GM18499 (cell line): Measurements from ENCODE around the gene CRYAA.
"Not testable (repeated sequence)": the region's sequence is repeated elsewhere in the genome, so short reads cannot be mapped to it uniquely, and the experiment has no call there.

ENCODE experiments used
- ATAC-seq: cut with Tn5 transposase; IDR thresholded peaks from one replicate; pipeline ENCODE4 v1.9.1; 2021; ENCODE audit warnings: moderate number of reproducible peaks; ENCODE audit not compliant: insufficient read depth, unreplicated experiment

CRYAA gene, protein sequence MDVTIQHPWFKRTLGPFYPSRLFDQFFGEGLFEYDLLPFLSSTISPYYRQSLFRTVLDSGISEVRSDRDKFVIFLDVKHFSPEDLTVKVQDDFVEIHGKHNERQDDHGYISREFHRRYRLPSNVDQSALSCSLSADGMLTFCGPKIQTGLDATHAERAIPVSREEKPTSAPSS

DNA sequence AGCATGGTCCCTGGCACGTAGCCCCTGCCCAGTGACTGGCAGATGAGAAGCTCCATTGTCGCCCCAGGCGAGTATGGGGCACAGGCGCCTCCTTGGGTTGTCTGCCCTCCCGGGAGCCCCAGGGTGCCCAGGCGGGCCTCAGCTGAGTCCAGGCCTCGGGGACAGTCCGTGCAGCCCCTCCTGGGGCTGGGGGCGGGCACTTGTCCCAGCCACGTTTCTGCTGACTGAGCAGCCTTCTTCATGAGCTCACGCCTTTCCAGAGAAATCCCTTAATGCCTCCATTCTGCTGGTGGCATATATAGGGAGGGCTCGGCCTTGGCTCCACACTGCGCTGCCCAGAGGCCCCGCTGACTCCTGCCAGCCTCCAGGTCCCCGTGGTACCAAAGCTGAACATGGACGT is at the start of gene CRYAA:
TSS of gene CRYAA (plus strand) at position 301 of the 400 bp plus-strand sequence. CDS start at position 393, 92 bp downstream.
- not testable (repeated sequence) for ATAC-seq

DNA sequence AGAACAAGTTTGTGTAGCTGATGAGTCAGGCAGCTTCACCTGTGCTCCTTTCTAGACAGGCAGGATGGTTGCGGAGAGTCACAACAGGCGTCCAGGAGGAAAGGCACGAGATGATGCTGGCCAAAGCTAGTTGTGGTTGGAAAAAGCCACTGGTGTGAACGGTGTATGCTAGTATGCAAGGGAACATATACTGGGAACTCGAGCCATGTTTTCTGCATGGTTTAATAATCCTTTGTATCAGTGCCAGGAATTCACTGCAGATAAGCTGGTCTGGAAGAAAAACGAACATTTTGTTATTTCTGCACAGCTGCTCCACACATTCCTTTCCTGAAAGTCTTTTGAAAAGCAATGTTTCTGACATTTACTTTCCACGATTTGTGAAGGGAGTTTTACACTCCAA is 38.7 kb upstream of the CRYAA start:
- ATAC-seq, result not testable (repeated sequence)

DNA sequence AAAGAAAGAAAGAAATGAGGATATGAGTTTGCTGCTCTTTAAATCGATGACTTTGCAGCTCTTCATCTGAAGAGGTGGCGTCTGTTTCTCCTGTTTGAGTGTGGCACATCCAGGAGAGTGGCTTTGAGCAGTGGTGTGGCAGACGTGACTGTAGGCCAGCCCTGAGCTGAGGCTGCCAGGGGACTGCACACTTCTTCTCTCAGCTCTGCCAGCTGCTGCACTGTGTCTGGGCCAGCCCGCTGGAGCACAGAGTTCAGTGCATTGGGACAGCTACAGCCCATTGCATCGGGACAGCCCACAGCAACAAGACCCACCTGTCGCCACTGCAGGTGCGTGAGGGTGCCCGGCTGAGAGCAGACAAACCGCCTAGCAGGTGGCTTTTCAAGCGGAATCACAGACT is 34.3 kb upstream of the CRYAA start:
- not testable (repeated sequence) for ATAC-seq

DNA sequence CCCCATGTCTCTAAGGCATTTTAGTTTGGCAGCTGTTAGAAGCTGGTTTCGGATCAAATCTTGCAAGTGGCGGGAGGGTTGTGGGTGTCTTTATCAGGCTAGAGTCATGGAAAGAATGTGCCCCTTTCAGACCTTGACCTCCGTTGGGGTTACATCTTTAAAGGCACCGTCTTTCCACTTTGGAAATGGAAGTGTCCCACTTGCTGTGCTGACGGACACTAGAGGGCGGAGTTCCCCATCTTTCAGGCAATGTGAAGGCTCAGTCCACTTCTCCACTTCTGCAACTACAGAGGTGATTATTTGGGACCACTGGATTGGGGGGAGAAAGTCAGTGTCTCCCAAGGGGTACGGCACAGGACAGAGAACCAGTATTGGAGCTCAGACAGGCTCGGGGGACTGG is 29.9 kb upstream of the CRYAA start:
- not testable (repeated sequence) for ATAC-seq

DNA sequence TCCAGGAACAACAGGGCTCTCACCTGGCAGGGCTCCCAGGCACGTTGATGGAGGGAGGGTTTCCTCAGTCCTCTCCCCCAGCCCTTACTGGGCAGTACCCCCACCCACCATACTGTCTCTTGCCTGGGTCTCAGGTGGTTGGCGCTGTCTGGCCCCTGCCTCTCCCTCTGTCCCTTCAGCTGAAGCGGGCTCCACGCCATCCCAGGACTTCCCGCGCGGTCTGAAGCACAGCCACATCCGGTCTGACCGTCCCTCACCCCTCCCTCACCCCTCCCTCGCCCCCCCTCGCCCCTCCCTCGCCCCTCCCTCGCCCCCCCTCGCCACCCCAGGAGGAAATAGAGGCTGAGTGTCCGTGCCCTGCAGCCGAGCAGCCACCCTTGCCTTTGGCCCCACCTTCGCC is 27.4 kb upstream of the CRYAA start:
- not testable (repeated sequence) for ATAC-seq

DNA sequence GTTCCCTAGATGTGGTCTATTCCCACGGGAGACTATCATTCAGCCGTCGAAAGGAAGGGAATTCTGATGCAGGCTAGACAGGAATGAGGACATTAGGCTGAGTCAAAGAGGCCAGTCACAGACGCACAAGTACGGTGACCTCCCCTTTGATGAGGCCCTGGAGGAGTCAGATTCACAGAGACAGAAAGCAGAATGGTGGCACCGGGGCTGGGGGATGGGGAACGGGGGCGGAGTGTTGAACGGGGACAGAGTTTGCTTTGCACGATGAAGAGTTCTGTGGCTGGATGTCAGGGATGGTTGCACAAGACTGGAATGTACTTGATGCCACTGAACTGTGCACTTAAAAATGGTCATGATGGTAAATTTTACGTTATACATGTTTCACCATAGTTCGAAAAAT is 22.2 kb upstream of the CRYAA start:
- not testable (repeated sequence) for ATAC-seq

DNA sequence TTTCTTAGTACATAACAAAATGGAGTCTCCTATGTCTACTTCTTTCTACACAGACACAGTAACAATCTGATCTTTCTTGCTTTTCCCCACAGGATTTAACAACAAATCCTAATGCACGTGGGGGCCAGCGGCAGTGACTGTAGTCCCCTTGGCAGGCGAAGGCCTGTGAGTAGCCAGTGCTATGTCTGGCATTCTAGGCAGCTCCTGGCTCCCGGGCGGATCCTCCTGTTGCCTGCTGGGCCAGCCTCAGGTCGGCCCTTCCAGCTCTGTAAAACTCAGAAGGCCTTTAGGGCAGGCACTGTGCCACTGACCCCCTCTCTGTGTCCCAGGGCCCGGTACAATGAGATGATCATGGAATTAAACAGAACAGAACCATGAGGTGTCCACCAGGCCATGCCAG is 20.8 kb upstream of the CRYAA start:
- ATAC-seq, result not testable (repeated sequence)

DNA sequence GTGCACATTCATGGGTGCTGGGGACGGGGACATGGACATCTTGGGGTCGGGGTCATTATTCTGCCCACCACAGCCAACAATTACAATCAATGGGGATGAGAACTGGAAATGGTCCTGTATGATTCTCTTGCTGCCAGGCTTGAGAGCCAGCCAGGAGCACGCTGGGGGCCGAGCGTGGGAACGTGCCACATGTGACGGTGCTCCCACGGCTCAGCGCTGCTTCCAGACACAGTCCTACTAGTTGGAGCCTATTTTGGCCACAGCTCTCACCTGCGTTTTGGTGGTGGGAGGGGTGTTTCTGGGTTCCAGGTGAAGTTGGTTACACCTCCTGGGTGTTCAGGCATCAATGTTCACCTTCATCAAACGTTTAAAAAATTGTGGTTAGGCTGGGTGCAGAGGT is 19.5 kb upstream of the CRYAA start:
- ATAC-seq, result not testable (repeated sequence)

DNA sequence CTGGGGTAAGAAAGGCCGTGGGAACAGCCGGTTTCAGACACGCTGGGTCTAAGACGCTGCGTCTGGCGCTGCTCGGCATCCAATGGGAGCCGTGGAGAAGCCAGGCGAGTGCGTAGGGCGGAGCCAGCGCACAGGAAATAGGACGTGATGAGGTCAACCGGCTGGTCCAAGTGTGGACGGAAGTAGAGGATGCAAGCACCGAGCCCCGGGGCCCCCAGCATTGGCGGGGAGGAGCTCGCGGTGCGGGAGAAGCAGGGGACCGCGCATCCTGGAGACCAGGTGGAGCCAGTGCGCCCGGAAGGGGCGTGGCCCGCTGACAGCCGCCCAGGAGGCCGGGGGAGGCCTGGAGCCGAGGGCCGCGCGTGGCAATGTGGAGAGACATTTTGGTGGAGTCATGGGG is 15.2 kb upstream of the CRYAA start:
- not testable (repeated sequence) for ATAC-seq

DNA sequence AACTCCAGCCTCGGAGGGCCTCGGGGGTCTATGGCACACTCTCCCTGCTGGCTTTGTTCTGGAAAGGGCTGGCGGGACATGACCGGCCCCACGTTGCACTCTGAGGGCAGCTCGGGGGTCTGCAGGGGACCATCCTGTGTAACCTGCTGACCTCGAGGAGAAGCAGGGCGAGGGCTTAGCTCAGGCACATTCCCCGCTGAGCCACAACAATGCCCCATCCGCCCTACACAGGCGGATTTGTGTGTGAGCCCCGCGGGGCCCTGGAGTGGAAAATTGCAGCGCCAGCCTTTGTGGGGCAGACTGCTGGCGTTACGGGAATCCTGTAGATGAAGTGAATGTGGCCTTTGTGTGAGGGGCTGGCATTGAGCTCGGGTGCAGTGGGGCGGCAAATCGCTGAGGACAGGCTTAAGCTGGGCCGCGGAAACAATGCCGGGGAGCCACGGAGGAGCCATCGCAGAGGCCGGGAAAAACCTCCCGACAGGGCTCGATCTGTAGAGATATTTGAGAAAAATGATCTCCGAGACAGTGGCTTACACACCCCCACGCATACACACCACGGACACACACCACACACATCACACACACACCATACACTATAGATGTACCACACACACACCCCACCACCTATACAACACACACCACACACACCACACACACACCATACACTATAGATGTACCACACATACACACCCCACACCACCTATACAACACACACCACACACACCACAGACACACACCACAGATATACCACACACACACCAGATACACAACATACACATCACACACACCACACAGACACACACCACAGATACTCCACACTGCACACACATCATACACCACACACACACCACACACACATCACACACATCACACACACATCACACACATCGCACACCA is 9.3 kb upstream of the CRYAA start:
- not testable (repeated sequence) for ATAC-seq

DNA sequence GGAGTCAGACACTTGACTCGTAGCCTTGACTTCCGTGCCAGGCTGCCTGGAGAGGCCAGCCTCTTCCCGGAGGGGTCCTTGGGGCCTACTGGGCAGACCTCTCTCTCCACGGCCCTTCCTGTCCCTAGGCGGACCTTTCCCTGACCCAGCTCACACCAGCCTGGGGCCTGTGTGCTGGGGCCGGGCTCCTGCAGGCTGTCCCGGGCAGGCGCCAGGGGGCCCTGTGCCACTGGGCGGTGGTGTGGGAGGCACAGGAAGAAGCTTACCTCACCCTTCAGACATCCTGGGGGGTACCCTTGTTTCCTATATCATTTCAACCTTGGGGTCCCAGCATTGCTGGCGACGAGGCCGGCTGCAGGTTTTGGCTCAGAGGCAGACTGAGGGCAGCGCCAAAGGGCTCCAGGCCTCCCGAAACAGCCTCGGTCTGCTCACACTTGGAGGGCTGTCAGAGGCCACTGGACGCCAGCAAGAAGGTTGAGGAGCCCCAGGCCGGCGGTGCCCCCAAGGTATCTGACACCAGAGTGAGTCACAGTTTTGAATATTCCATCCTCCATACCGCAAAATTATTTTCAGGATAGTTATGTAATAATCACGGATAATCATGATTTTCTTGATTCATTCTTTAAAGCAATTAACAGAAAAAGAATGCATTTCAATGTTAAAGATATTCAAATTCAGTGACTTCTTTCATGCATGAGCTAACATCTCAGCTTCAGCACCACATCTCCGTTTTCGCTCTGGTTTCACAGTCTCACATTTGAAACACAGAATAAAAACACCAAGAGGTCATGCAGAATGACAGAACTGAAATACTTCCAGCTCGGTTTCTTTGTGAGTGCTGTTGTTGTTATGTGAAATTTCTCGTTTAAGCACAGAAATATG is 6.7 kb upstream of the CRYAA start:
- not testable (repeated sequence) for ATAC-seq

DNA sequence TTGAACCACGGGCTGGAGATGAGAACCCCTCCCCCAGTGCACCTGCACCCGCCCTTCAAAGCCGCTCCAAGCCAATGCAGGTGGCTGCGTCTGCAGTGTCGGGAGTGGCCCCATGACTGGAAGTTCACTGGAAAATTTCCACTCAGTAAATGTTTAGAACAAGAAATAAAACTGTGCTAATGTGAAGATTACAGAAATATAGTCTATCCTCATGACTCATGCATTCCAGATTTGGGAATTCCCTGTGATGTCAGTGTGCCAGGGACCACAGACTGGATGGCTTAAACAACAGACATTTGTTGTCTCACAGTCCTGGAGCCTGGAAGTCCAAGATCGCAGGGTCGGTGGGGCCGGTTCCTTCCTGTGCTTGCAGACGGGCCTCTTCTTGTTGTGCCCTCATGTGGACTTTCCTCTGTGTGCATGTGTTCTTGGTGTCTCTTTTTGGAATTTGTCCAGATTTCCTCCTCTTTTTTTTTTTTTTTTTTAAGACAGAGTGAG is 6.1 kb upstream of the CRYAA start:
- not testable (repeated sequence) for ATAC-seq

DNA sequence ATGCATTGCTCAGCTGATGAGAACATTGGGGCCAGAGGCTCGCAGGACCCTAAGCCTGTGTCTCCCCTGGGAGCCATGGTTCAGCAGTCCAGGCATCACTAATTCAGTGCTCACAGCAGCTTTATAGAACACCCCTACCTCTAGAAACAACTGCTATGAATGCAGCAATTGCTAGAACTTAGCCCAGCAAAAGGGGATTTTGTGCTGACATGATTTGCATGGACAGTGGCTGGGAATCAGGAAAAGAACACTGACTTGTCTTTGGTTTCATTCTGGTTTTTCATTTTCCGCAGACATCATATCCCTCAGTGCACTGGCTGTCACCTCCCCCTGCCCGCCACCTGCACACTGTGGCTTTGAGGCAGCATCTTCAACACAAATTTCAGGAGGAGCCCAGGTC is 4.0 kb upstream of the CRYAA start:
- not testable (repeated sequence) for ATAC-seq

DNA sequence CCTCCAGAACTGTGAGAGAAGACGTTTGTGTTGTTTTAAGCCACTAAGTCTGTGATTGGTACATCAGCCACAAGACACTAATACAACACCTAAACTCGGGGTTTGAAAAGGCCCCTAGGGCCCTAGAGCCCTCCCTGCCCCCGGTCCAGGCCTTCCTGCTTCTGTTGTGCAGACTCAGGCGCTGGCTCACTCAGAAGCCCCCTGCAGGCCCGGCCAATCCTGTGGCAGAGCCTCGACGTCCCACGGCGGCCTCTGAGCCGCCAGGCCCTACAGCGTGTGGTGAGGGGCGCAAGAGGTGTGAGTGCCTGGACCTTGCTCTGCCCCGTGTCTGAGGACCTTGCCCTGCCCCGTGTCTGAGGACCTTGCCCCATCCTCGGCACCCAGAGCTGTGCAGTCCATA is 3.1 kb upstream of the CRYAA start:
- ATAC-seq, result not testable (repeated sequence)

DNA sequence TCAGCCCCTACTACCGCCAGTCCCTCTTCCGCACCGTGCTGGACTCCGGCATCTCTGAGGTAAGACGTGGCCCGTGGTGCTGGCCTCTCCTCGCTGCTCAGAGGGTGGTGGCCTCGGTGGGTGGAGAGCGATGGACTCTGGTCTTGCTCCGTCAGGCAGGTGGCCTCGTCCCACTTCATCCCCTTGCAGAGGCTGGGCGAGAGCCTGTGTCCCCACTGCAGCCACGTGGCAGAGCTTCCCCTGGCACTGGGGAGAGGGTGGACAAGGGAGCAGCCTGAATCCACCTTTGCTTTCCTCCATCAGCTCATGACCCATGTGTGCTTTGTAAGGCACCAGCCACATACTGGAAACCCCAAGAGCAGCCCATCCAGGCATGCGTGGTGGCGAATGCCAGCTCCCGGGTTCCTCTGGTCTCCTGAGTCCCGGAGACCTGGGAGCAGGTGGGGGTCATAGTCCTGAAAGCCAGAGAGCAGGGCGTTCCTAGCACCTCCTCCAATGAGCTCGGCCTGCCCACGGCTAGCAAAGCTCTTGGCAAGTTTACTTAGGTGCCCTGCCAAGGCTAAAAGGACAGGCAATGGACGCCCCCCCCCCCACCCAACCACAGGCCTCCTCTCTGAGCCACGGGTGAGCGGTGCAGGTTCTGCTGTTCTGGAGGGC is 550 bp downstream of the CRYAA start:
- not testable (repeated sequence) for ATAC-seq

DNA sequence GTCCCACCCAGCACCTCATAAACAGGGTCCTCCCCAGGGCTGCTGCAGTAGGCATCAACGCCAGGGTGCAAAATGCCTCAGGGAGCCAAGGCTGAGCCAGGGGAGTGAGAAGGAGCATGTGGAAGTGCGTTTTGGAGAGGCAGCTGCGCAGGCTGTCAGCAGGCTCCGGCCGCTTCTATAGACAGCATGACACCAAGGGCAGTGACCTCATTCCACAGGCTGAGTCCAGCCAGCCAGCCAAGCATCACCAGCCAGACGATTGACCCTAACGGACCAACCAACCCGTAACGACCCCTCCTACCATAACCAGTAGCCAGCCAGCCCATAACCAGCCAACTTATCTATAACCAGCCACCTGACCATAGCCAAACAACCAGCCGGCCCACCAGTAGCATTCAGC is 1.1 kb downstream of the CRYAA start:
- not testable (repeated sequence) for ATAC-seq

DNA sequence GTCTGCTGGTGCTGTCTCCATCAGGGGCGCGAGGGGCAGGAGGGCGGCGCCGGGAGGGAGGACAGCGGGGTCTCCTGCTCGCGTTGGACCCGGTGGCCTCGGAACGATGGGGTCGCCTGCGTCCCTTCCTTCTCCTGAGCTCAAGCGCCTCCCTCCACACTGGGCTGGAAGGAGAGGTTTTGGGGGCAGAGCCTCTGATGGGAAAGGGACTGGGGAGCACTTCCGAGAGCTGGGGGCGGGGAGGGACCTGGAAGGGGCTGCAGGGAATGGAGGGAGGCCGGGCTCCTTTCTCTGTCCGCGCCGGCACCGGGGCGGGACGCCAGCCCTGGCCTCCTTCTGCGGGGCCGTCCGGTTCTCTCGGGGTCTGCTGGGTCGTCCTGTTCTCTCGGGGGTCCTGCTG is 4.0 kb downstream of the CRYAA start:
- not testable (repeated sequence) for ATAC-seq

DNA sequence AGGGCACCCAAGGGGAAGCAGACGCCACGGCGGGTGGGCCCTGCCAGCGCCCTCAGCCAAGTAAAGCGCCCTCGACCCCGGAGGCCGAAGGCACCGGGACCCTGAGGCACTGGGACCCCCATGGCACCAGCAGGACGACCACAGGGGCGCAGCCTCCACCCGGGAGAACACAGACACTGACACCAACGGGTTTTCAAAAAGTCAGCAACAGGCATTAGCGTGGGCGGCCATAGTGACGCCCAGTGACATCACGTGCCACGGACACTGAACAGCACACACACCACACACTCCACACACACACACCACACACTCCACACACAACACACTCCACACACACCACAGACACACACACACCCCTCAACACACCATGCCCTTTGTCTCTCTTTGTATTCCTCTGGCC is 4.6 kb downstream of the CRYAA start:
- ATAC-seq, result not testable (repeated sequence)

DNA sequence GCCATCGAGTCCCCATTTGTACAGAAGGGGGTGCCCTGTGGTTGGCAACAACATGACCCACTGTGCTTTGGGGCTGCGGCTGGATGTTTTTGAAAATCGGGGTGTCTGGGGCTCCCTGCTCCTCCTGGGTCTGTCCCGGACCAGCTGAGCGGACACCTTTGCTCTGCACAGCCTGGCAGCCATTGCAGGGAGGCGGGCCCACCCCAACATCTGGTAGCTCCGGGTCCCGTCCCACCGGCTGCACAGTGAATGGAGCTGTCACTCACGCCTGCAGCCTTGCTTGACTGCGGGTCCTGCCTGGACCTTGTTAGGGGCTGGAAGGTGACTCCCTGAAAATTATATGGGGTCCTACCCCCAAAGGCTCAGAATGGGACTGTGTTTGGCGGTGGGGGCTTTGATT is 5.1 kb downstream of the CRYAA start:
- ATAC-seq, result not testable (repeated sequence)

DNA sequence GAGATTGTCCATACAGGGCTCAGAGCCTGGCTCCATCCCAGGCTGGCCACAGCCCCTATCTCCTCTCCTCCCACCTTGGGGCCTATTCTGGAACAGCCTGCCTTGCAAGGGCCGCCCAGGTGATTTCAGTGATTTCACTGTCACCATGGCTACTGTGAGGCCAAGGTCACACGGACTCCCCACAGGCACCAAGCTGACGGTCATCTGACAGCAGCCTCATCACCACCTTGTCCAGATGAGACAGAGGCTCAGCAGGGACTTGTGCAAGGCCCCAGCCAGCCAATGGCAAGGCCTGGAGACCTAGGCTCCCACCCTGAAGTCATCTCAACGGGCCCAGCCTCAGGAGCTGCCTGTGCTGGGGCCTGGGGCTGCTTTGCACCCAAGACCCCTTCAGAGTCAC is 6.2 kb downstream of the CRYAA start:
- not testable (repeated sequence) for ATAC-seq
